ENCODE results near the gene PTPN18. TPM values are rescaled to one million over a fixed set of nuclear protein-coding genes. Genes with fewer than 3 reads are reported as not detected.

PTPN18 gene
- total and polyA plus RNA-seq, 2 donors (not counting 3 experiments of a cell fraction or from before 2014, with no cell fraction given): 39.4 to 39.6 TPM

GRCh38 chr2:130376433-130377293, 20.8 kb downstream of the PTPN18 start:
- Histone ChIP-seq H3K9ac (replicated peaks; ENCODE audit: extremely low read depth, insufficient read depth, low read length) (no peak overlapping the region), H3K9me3 (replicated peaks; ENCODE audit: control insufficient read depth, insufficient read depth, low read length) (no peaks in the 10 kb centered on the region), H3K27ac (ENCODE audit: insufficient read depth, low read depth, low read length) (no peak overlapping the region), H3K4me1 (ENCODE audit: control insufficient read depth, extremely low read depth, insufficient read depth, low read length) (peaks cover 9% of the 10 kb centered on the region), H3K9me1 (replicated peaks; ENCODE audit: control insufficient read depth, extremely low read depth, insufficient read depth, low read length) (no peaks in the 10 kb centered on the region), H3K27me3 (ENCODE audit: control insufficient read depth in 2 of 2, insufficient read depth in 2 of 2, low read length in 2 of 2) (no peaks in the 10 kb centered on the region), H3K4me3 (replicated peaks in 1 of 3; ENCODE audit: insufficient read depth in 1 of 3, low read depth in 1 of 3, low read length in 3 of 3) (no peak overlapping the region), H3K79me2 (ENCODE audit: control insufficient read depth, insufficient read depth, low read length) (peaks cover 5% of the 10 kb centered on the region), H3K36me3 (ENCODE audit: control insufficient read depth in 2 of 2, extremely low read depth in 1 of 2, insufficient read depth in 2 of 2, low read length in 2 of 2) (no peaks in the 10 kb centered on the region), H2AFZ (ENCODE audit: low read depth, low read length) (no peak overlapping the region), H4K20me1 (replicated peaks; ENCODE audit: control insufficient read depth, extremely low read depth, insufficient read depth, low read length) (no peaks in the 10 kb centered on the region), H3K4me2 (ENCODE audit: insufficient read depth, low read length) (no peak overlapping the region)
- CTCF ChIA-PET: interaction anchor here (0.8 to 2.8 kb wide), 2 partner anchors 9 to 13 kb away, joined by 3 to 9 read pairs; no protein-coding TSS in a partner anchor
- dilution Hi-C loops (cut with MboI; ENCODE audit: extremely low pct_ligation_motif_present, low sequenced_read_pairs): no loop called here
- no peak for TF ChIP-seq GATA2 (IDR thresholded peaks at IDR 0.05; ENCODE audit: insufficient read depth, insufficient read length, low read depth, low read length)
- TF ChIP-seq CTCF (IDR thresholded peaks at IDR 0.05; ENCODE audit: extremely low read depth in 1 of 2, insufficient read depth in 1 of 2, low read depth in 1 of 2, low read length in 2 of 2): no peak
- TF ChIP-seq POLR2AphosphoS5 (IDR thresholded peaks at IDR 0.05; ENCODE audit: insufficient read depth, low read depth, low read length): no peak
- no peak for TF ChIP-seq EZH2 (IDR thresholded peaks at IDR 0.05; ENCODE audit: borderline replicate concordance, low read depth, low read length, severe bottlenecking)
- TF ChIP-seq MAX (IDR thresholded peaks at IDR 0.05; ENCODE audit: insufficient read depth, insufficient read length): no peak
- no peak for TF ChIP-seq POLR2A (IDR thresholded peaks at IDR 0.05; ENCODE audit: low read depth, low read length)
- no peak for TF ChIP-seq JUN (IDR thresholded peaks at IDR 0.05; ENCODE audit: borderline replicate concordance, insufficient read depth, insufficient read length, low read depth)
- no peak for TF ChIP-seq MYC (IDR thresholded peaks at IDR 0.05; ENCODE audit: low read depth, low read length)
- no peak for TF ChIP-seq FOS (IDR thresholded peaks at IDR 0.05; ENCODE audit: borderline replicate concordance, insufficient read depth, low read length)
- POLR2A ChIA-PET: interaction anchor here (0.7 kb wide), 1 partner anchor 34 kb away, joined by 3 read pairs; the partner anchor contains the start of gene IMP4
- BruUV-seq (replicated peaks): no TSS peak
- intact Hi-C loops (cut with micrococcal nuclease): no loop called here
- no peak for DNase-seq (ENCODE audit: low read depth, low spot score)
- FAIRE-seq: no peak
